Lower leg skin (tissue), 3 donors: ENCODE data around the gene SUN5.

Experiments used
- CTCF ChIP-seq, 3 donors: fragments of 450-650 bp; IDR thresholded peaks; one replicate each; pipeline ENCODE4 v1.5.1; 2016; ENCODE audit warnings: antibody characterized with exemption in 3 of 3, mild to moderate bottlenecking in 3 of 3, moderate library complexity in 2 of 3
- POLR2A ChIP-seq, 2 donors: fragments of 450-650 bp; IDR thresholded peaks; one replicate each; pipeline ENCODE4 v1.6.1; 2016 to 2017; ENCODE audit warnings: antibody characterized with exemption in 2 of 2, mild to moderate bottlenecking in 1 of 2, moderate library complexity in 1 of 2

GRCh38 chr20:33046412-33046811 lies 42.2 kb upstream of the SUN5 start:
- TF ChIP-seq POLR2A (IDR thresholded peaks at IDR 0.05), result no peak
- no peak for TF ChIP-seq CTCF (IDR thresholded peaks at IDR 0.05)
